Ishikawa (cell line): ENCODE results near the gene RNASEH2B.

Source experiments
- CEBPB ChIP-seq: IDR thresholded peaks from 2 replicates; pipeline ENCODE4 v1.6.1; 2012
- CREB1 ChIP-seq: IDR thresholded peaks from 2 replicates; pipeline ENCODE4 v1.6.1; 2012; ENCODE audit warnings: low read depth
- EGR1 ChIP-seq: IDR thresholded peaks from 2 replicates; pipeline ENCODE4 v1.6.1; 2012
- EP300 ChIP-seq: IDR thresholded peaks from 2 replicates; pipeline ENCODE4 v1.6.1; 2012; ENCODE audit warnings: borderline replicate concordance
- FOXM1 ChIP-seq: IDR thresholded peaks from 2 replicates; pipeline ENCODE4 v1.6.1; 2012; ENCODE audit warnings: low read depth, borderline replicate concordance
- MAX ChIP-seq: IDR thresholded peaks from 2 replicates; pipeline ENCODE4 v1.6.1; 2012
- NFIC ChIP-seq: IDR thresholded peaks from 2 replicates; pipeline ENCODE4 v1.6.1; 2012
- RAD21 ChIP-seq: IDR thresholded peaks from 2 replicates; pipeline ENCODE4 v1.6.1; 2012; ENCODE audit warnings: low read depth
- REST ChIP-seq: IDR thresholded peaks from 2 replicates; pipeline ENCODE4 v1.6.1; 2012; ENCODE audit warnings: low read depth, mild to moderate bottlenecking
- TAF1 ChIP-seq: IDR thresholded peaks from 2 replicates; pipeline ENCODE4 v1.6.1; 2012; ENCODE audit warnings: low read depth, mild to moderate bottlenecking
- TCF12 ChIP-seq: IDR thresholded peaks from 2 replicates; pipeline ENCODE4 v1.6.1; 2012; ENCODE audit warnings: low read depth
- TEAD4 ChIP-seq: IDR thresholded peaks from 2 replicates; pipeline ENCODE4 v1.6.1; 2012
- USF1 ChIP-seq: IDR thresholded peaks from 2 replicates; pipeline ENCODE4 v1.6.1; 2012
- YY1 ChIP-seq: IDR thresholded peaks from 2 replicates; pipeline ENCODE4 v1.6.1; 2012; ENCODE audit warnings: low read depth
- ZBTB7A ChIP-seq: IDR thresholded peaks from 2 replicates; pipeline ENCODE4 v1.6.1; 2012; ENCODE audit warnings: low read depth

The RNASEH2B gene

GRCh38 chr13:50990818-50991506 is 81.4 kb downstream of the RNASEH2B start:
- TF ChIP-seq EP300, result no peak
- TF ChIP-seq TEAD4, result no peak
- TF ChIP-seq YY1, result no peak
- TF ChIP-seq CREB1, result no peak
- TF ChIP-seq REST, result no peak
- TF ChIP-seq EGR1, result no peak
- TF ChIP-seq NFIC, result no peak
- TF ChIP-seq FOXM1, result no peak
- TF ChIP-seq RAD21, result no peak
- TF ChIP-seq ZBTB7A, result no peak
- no peak for TF ChIP-seq TAF1
- TF ChIP-seq USF1, result no peak
- TF ChIP-seq TCF12, result no peak

- TF ChIP-seq MAX, result no peak
- no peak for TF ChIP-seq YY1
- no peak for TF ChIP-seq ZBTB7A
- TF ChIP-seq CREB1, result no peak
- TF ChIP-seq FOXM1, result no peak
- no peak for TF ChIP-seq CEBPB
- TF ChIP-seq RAD21, result no peak
- no peak for TF ChIP-seq EGR1
Observed at GRCh38 chr13:50991579-50992521, 82.3 kb downstream of the RNASEH2B start.

- TF ChIP-seq TAF1, result no peak
- no peak for TF ChIP-seq MAX
- no peak for TF ChIP-seq RAD21
- no peak for TF ChIP-seq USF1
- no peak for TF ChIP-seq ZBTB7A
- TF ChIP-seq TCF12, result no peak
- no peak for TF ChIP-seq TEAD4
- no peak for TF ChIP-seq REST
- no peak for TF ChIP-seq CEBPB
- no peak for TF ChIP-seq NFIC
Observed at GRCh38 chr13:50993371-50993770, 83.8 kb downstream of the RNASEH2B start.

GRCh38 chr13:50993934-50994333 is 84.3 kb downstream of the RNASEH2B start:
- TF ChIP-seq MAX, result no peak
- TF ChIP-seq EP300, result no peak
- TF ChIP-seq RAD21, result no peak
- TF ChIP-seq CEBPB, result no peak
- no peak for TF ChIP-seq TEAD4
- TF ChIP-seq CREB1, result no peak
- TF ChIP-seq NFIC, result no peak
- no peak for TF ChIP-seq TCF12
- TF ChIP-seq TAF1, result no peak
- no peak for TF ChIP-seq REST
- TF ChIP-seq YY1, result no peak
- no peak for TF ChIP-seq FOXM1
- no peak for TF ChIP-seq EGR1
- no peak for TF ChIP-seq USF1
- no peak for TF ChIP-seq ZBTB7A
